Motor neuron (in vitro differentiated cells): ENCODE results near the gene CBLN3. TPM values are rescaled to one million over a fixed set of nuclear protein-coding genes. Genes with fewer than 3 reads are reported as not detected.
A peak's percentile ranks its signal among the peaks of the same experiment; 100 is the strongest.
"Not testable (repeated sequence)": the region's sequence is repeated elsewhere in the genome, so short reads cannot be mapped to it uniquely, and the experiment has no call there.

Experiments
- ATAC-seq, 8 experiments: fragments of 200-7000 bp; cut with Tn5 transposase; replicated peaks in 6 of 8; 2 replicates each; pipeline ENCODE4 v1.8.0; 2021; ENCODE audit warnings: mild to moderate bottlenecking in 8 of 8, moderate library complexity in 8 of 8
- H3K27ac ChIP-seq, 2 donors: fragments of 250-450 bp; sonication (Bioruptor Pico); 2 replicates each; pipeline ENCODE4 v1.9.0; 2021; ENCODE audit warnings: antibody characterized with exemption in 2 of 2, mild to moderate bottlenecking in 2 of 2, moderate library complexity in 1 of 2
- H3K4me1 ChIP-seq, 2 donors: fragments of 250-450 bp; sonication (Bioruptor Pico); replicated peaks in 1 of 2; 2 replicates each; pipeline ENCODE4 v1.6.1; 2021; ENCODE audit warnings: antibody characterized with exemption in 2 of 2, mild to moderate bottlenecking in 2 of 2, moderate library complexity in 1 of 2
- H3K4me3 ChIP-seq, 5 donors: fragments of 250-450 bp; sonication (Bioruptor Pico); 2 replicates each; pipeline ENCODE4 v1.9.0; 2021; ENCODE audit warnings: antibody characterized with exemption in 5 of 5, mild to moderate bottlenecking in 5 of 5, moderate library complexity in 4 of 5
- WGBS, 10 experiments: fragments of 450-650 bp; shearing (Covaris generic); methylation state at CpG; one replicate each; pipeline ENCODE4 v1.0.0; 2022; 5-methylcytosine and 5-hydroxymethylcytosine counted together
- in situ Hi-C, 9 experiments: fragments of 400-800 bp; cut with MboI; loops; one replicate each; pipeline ENCODE4 v1.15.0; 2021; ENCODE audit warnings: low sequenced_read_pairs in 9 of 9, low pct_unique_long_range_greater_than_20kb in 2 of 9; ENCODE audit not compliant: unreplicated experiment in 9 of 9
- total RNA-seq, 8 experiments: library from RNA; unstranded; fragments of 300-600 nt; gene quantifications; 2 replicates each; pipeline versions ENCODE4 v1.2.3 to v1.2.4, GENCODE V29; 2022

The CBLN3 gene
- total RNA-seq, 8 experiments from 2014 or later = 0.16 to 7.9 (median 1.1) TPM

DNA sequence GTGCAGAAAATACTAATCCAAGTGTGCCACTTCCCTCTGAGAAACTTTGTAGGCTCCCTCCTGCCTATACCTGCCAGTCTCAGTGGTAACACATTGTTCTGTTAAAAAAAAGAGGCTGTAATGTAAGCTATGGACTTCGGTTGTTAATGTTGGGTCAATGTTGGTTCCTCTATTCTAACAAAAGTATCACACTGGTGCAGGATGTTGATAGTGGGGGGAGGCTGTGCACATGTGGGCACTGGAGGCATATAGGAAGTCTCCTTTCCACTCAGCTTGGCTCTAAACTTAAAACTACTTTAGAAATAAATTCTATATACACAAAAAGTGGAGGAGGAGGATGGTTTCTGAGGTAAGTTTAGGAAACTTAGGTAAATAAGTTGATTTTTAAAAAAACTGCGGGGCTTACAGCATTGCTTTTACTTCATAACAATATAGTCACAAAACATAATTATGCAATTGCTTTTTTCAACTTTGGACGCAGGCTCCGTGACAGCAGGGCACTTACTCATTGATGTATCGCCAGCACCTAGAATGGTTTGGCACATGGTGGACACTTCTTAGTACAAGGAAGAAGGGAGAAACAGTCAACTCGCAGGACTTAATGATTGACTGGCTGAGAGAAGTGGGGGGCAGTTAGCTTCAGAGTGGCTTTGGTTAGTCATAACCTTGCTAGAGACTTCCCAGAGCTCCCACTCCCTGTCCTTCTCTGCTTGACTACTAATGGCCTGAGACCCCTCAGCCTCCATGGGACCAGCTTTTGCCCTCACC is 38.6 kb downstream of the CBLN3 start:
- in situ Hi-C loops = no loop called here
- H3K4me3 ChIP-seq = no peak overlapping the region
- WGBS, 10 experiments = 38 to 94% (median 75%) methylated on average over 2 to 5 of the region's 6 CpGs; no CpG with 5 or more reads in 1 of the 10 experiments
- no peak for ATAC-seq
- H3K27ac ChIP-seq = no peak overlapping the region
- no peaks in the 10 kb centered on the region for H3K4me1 ChIP-seq

DNA sequence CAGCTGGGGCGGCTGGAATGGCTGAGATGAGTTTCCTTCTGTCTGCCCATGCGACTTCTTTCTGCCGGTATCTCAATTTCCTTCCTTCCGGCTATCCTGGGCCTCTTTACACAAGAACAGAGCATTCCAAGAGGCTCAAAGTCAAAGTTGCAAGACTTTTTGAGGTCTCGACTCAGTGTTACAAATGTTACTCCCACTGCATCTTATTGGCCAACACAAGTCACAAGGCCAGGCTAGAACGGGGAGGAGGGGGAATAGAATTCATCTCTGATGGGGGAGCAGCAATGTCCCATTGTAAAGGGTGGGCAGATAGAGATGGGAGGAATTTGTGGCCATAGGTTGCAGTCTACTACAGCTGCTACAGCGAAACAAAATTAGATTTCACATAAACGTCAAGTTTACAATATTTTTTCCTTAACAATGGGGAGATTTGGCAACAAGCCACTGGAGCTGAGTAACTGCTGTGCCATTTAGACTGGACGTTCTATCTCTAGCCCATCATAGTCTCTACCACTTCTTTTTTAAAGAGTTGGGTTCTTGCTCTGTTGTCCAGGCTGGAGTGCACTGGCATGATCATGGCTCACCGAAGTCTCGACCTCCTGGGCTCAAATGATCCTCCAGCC is 40.1 kb downstream of the CBLN3 start:
- H3K27ac ChIP-seq = no peak overlapping the region
- in situ Hi-C loops = no loop called here
- 65 to 92% (median 69%) methylated on average over 2 to 9 of the region's 11 CpGs; no CpG with 5 or more reads in 1 of the 10 experiments for WGBS, 10 experiments
- ATAC-seq = no peak
- no peaks in the 10 kb centered on the region for H3K4me1 ChIP-seq
- no peak overlapping the region for H3K4me3 ChIP-seq

DNA sequence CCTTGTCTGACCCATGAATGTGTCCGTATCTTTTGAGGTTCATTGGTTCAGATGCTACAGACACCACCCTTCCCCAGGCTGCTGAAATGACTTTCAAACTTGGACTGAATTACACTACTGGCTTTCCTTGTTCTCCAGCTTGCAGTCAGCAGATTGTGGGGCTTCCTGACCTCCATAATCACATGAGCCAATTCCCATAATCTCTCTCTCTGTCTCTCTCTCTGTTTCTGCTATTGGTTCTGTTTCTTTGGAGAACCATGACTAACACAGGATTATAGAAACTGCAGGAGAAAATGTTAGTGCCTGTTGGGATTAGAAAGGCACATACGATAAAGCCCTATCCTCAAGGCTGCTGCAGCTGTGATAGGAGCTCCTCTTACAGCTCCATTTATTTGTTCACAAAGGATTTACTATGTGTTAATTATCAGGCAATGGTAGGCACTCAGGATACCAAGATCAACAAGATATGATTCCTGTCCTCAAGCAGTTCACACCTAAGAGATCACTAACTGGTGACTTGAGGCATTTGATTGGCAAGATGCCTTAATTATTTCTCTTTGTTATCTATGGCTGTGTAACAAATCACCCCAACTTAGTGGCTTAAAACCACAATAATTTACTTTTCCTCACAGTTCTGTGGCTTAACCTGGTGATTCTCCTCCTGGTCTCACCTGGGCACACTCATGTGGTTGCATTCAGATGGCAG is 40.8 kb downstream of the CBLN3 start:
- peak in 1 of 8 experiments; percentile 47 for ATAC-seq

GRCh38 chr14:24387579-24387978 is 41.9 kb downstream of the CBLN3 start:
- H3K4me1 ChIP-seq, H3K4me3 ChIP-seq, ATAC-seq, in situ Hi-C loops, H3K27ac ChIP-seq: not testable (repeated sequence)
- WGBS, 10 experiments = 58 to 100% (median 80%) methylated on average over 1 to 5 of the region's 5 CpGs

More for the DNA sequence above, 40.8 kb downstream of the CBLN3 start:
- Histone ChIP-seq H3K4me3 (no peak overlapping the region), H3K4me1 (no peaks in the 10 kb centered on the region), H3K27ac (no peak overlapping the region)
- in situ Hi-C loops = no loop called here
- 20 to 83% (median 56%) methylated on average over 1 to 2 of the region's 2 CpGs; no CpG with 5 or more reads in 3 of the 10 experiments for WGBS, 10 experiments

- in situ Hi-C loops = no loop called here
- no peak for ATAC-seq
- no peaks in the 10 kb centered on the region for H3K4me1 ChIP-seq
These were observed 42.5 kb downstream of the CBLN3 start for GRCh38 chr14:24387009-24387345.

GRCh38 chr14:24385524-24385923 is 43.9 kb downstream of the CBLN3 start:
- no peaks in the 10 kb centered on the region for H3K4me1 ChIP-seq
- 40 to 100% (median 68%) methylated on average over 1 to 4 of the region's 4 CpGs for WGBS, 10 experiments
- ATAC-seq = no peak
- H3K4me3 ChIP-seq = no peak overlapping the region
- in situ Hi-C loops = no loop called here
- no peak overlapping the region for H3K27ac ChIP-seq

More at GRCh38 chr14:24387009-24387345, 42.5 kb downstream of the CBLN3 start:
- Histone ChIP-seq H3K27ac (no peak overlapping the region), H3K4me3 (no peak overlapping the region)
- 80 to 100% (median 91%) methylated on average over 1 to 2 of the region's 2 CpGs; no CpG with 5 or more reads in 6 of the 10 experiments for WGBS, 10 experiments

GRCh38 chr14:24384169-24384568 is 45.3 kb downstream of the CBLN3 start:
- in situ Hi-C loops = no loop called here
- H3K4me3 ChIP-seq = no peak overlapping the region
- H3K4me1 ChIP-seq = no peaks in the 10 kb centered on the region
- no peak for ATAC-seq
- no peak overlapping the region for H3K27ac ChIP-seq
- 66 to 92% (median 85%) methylated on average over 1 to 4 of the region's 4 CpGs; no CpG with 5 or more reads in 2 of the 10 experiments for WGBS, 10 experiments

DNA sequence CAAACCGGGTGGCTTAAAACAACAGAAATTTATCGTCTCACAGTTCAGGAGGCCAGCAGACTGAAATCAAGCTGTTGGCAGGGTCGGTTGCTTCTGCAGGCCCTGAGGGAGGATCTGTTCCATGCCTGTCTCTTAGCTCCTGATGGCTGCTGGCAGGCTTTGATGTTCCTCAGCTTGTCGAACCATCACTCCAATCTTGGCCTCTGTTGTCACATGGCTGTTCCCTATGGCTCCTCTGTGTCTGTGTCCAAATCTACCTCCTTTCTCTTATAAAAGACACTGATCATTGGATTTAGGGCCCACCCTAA is 47.5 kb downstream of the CBLN3 start:
- no peak overlapping the region for H3K27ac ChIP-seq
- 10 to 96% (median 66%) methylated on average over 1 to 4 of the region's 4 CpGs; no CpG with 5 or more reads in 3 of the 10 experiments for WGBS, 10 experiments
- ATAC-seq = peak in 1 of 8 experiments; percentile 2
- no peak overlapping the region for H3K4me3 ChIP-seq
- in situ Hi-C loops = no loop called here
- no peaks in the 10 kb centered on the region for H3K4me1 ChIP-seq

GRCh38 chr14:24381363-24382063 is 48.0 kb downstream of the CBLN3 start:
- WGBS, 10 experiments = 63 to 100% (median 81%) methylated on average over 1 to 7 of the region's 8 CpGs; no CpG with 5 or more reads in 3 of the 10 experiments
- no peak overlapping the region for H3K27ac ChIP-seq
- ATAC-seq = peak in 3 of 8 experiments; percentile 5 to 42 (median 31)
- H3K4me1 ChIP-seq = no peaks in the 10 kb centered on the region
- in situ Hi-C loops = no loop called here
- no peak overlapping the region for H3K4me3 ChIP-seq

GRCh38 chr14:24379907-24380730 is 49.3 kb downstream of the CBLN3 start:
- 36 to 100% (median 73%) methylated on average over 1 to 7 of the region's 15 CpGs for WGBS, 10 experiments
- H3K27ac ChIP-seq = no peak overlapping the region
- H3K4me1 ChIP-seq = no peaks in the 10 kb centered on the region
- no peak overlapping the region for H3K4me3 ChIP-seq
- in situ Hi-C loops = no loop called here
- no peak for ATAC-seq

DNA sequence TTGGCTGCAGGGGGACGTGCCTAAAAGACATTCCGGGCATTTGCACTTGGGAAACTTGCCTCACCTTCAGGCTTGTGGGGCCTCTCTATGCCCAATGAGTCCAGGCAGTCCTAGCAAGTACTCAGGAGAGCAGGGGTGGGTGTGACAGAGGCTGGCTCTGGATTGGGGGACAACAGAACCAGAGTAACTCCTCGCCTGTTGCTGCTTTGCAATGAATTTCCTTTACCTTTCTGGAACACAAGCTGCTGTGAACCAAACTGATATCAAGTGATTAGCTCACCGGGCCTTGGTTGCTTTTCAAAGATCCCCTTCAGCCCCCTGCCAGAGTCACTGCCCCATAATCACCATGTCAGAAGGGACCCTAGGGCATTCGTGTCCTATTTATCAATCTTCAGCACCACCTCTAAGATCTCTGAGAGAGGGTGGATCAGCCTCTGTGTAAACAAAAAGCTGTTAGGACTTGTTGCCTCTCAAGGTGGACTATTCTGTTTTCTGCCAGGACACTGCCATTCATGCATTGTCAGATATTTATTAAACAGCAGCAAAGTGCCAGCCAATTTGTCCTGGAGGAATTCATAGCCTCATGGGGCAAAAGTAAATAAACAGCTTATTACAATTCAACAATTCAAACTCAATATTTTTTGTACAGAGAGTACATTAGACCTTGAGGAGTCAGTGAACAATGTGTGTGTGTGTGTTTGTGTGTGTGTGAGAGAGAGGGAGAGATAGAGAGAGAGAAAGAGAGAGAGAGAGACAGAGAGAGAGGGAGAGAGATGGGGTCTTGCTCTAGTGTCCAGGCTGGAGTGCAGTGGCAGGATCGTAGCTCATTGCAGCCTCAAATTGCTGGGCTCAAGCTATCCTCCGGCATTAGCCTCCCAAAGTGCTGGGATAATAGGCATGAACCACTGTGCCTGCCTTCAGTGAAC is 50.2 kb downstream of the CBLN3 start:
- Histone ChIP-seq H3K27ac (no peak overlapping the region), H3K4me1 (no peaks in the 10 kb centered on the region), H3K4me3 (no peak overlapping the region)
- 57 to 100% (median 75%) methylated on average over 1 to 5 of the region's 7 CpGs; no CpG with 5 or more reads in 1 of the 10 experiments for WGBS, 10 experiments
- in situ Hi-C loops = no loop called here
- ATAC-seq = no peak
